ENCODE measurements around the gene EPB41L5.

- TF ChIP-seq CTCF (IDR thresholded peaks at IDR 0.05) (no peak), POLR2A (IDR thresholded peaks at IDR 0.05) (no peak)
Observed at GRCh38 chr2:120218181-120218580, 205.3 kb downstream of the EPB41L5 start.

All from sigmoid colon (tissue), 3 donors.